GM19328 (cell line): ENCODE data around the gene TBC1D24.
"Not testable (repeated sequence)": the region's sequence is repeated elsewhere in the genome, so short reads cannot be mapped to it uniquely, and the experiment has no call there.

Experiments
- ATAC-seq: cut with Tn5 transposase; IDR thresholded peaks from one replicate; pipeline ENCODE4 v1.9.1; 2021; ENCODE audit warnings: mild to moderate bottlenecking, moderate library complexity; ENCODE audit not compliant: unreplicated experiment

The TBC1D24 gene

GRCh38 chr16:2474877-2475412, at the start of gene TBC1D24:
TBC1D24 (plus strand) TSS chr16:2475127; CDS start chr16:2496149, 21,022 bp downstream.
- peak; percentile 64 for ATAC-seq

GRCh38 chr16:2425825-2426430, 49.0 kb upstream of the TBC1D24 start:
- no peak for ATAC-seq

- ATAC-seq = no peak
Measured at GRCh38 chr16:2426941-2427361, 48.0 kb upstream of the TBC1D24 start.

GRCh38 chr16:2427526-2427925, 47.4 kb upstream of the TBC1D24 start:
- ATAC-seq = no peak

DNA sequence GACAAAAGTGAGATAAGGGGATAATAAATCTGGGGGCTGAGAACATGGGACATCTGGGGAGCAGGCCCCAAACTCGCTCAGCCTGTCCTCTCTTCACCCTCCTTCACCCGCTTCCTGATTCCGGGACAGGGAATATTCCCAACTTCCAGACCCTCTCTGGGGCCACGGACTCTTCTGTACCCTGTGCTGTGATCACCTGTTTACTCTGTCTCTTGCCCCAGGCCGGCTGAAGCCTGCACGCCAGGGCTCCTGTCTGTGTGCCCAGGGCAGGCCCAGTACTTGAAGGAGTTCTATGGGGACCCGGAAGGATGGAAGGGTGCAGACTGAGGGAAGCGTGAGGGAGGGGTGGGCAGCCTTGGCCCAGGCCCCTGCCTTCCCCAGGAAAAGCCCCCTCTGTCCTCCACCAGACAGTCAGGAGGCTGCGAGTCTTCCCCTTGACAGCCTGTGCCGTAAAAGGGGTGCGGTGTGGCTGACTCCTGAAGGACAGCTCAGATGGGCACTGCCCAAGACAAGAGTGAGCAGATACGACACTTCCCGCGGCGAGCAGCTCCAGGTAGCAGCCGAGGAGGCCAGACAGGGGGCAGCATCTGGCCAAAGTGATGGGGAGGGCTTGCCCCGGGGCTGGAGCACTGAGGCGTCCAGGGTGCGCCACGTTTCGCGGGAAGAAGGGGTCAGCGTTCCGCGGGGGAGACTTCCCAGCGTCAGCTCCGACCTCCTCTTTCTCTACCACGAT, 46.7 kb upstream of the TBC1D24 start:
- no peak for ATAC-seq

DNA sequence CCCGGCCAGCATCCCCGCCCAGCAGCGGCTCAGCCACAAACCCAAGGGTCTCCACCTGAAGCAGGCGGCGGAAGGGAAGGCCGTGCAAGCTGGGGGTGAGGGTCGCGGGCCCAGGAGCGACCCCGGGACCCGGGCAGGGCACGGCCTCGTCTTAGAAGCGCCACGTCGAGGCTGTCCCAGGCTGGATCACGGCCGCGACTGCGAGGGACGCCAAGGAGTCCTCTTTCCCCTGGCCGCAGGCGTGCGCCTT, 46.2 kb upstream of the TBC1D24 start:
- no peak for ATAC-seq

GRCh38 chr16:2429034-2429770, 45.7 kb upstream of the TBC1D24 start, which contains the start of gene CCNF:
CCNF (plus strand) TSS chr16:2429447; CDS start chr16:2429482, 35 bp downstream.
- peak; percentile 73 for ATAC-seq

DNA sequence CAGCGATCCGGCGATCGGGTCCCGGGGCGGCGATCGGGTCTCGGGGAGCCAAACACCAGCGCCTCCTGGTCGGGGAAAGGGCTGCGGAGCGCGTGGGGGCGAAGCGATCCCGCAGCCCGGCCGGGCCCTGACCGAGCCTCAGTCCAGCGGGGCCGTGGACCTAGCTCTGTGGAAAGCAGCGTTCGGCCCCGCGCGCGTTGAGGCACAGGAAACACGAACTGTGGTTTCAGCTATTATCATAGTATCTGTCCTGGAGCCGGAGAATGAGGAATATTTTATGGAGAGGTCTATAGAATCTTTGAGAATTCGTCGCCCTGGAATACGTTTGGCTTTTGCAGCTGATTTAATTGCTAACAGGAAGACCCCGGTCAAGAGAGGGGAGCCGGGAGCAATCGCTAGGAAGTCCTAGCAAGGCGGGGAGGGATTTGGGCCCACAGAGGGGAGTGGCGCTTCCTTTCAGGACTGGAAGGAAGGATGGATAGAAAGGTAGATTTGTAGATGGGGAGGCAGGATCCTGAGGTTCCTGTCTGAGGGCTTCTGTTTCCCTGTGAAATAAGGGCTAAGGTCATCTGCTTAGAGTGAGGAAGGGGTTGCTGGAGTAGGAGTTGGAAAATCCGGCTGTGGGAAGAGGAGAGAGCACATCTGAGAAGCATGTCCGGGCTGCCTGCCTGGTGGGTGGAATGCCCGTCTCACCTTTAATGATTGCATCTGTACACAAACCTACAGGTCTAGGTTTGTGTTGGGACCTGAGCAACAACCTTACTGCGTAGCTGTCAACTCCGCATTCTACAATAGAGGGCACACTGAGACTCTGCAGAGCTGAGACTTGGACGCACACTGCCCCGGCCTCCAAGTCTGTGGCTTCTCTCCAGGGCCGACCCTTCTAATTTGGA, 44.9 kb upstream of the TBC1D24 start:
- ATAC-seq = no peak

DNA sequence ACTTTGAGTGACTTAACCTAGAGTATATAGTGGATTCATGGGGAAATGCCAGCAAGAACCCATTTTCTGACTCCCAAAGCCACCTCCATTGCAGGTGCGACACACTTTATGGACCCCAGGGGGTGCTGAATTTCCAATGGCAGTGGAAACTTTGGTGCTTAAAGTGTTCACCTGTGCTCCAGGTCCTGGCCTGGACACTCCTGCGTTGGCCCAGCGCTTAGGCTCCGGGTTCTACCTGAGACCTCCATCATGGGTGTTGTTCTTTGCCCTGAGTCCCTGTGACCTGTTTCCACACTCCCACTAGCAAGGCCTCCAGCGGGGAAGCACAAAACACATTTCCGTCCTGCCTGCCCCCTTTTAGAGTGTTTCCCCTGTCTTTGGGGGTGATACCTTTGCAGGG, 42.6 kb upstream of the TBC1D24 start:
- ATAC-seq = no peak

GRCh38 chr16:2432801-2433505, 42.0 kb upstream of the TBC1D24 start:
- no peak for ATAC-seq

- not testable (repeated sequence) for ATAC-seq
Measured at GRCh38 chr16:2435236-2435635, 39.7 kb upstream of the TBC1D24 start.

- ATAC-seq = no peak
Measured at GRCh38 chr16:2436110-2436509, 38.8 kb upstream of the TBC1D24 start.

DNA sequence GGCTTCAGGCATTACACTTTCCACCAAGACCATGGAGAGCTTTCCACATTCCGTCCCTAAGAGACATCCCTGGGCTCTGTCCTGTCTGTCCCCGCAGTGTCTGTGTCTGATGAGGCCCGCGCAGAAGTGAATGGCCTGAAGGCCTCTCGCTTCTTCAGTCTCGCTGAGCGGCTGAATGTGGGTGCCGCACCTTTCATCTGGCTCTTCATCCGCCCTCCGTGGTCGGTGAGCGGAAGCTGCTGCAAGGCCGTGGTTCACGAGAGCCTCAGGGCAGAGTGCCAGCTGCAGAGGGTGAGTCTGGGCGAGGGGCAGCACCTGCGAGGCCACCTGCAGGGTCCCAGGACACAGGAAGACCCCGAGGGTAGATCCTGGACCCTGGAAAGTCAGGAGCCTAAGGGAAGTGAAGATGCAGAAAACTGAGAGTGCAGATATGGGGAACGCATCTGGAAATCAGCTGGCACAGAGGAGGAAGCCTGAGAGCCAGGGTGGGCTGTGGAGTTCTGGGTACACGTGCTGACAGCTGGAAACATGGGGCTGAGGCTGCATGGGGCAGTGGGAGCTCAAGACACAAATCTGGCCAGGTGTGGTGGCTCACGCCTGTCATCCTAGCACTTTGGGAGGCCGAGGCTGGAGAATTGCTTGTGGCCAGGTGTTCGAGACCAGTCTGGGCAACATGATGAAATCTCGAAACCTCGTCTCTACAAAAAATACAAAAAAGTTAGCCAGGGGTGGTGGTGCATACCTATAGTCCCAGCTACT, 37.7 kb upstream of the TBC1D24 start:
- no peak for ATAC-seq

- ATAC-seq = no peak
Measured at GRCh38 chr16:2438121-2438520, 36.8 kb upstream of the TBC1D24 start.

DNA sequence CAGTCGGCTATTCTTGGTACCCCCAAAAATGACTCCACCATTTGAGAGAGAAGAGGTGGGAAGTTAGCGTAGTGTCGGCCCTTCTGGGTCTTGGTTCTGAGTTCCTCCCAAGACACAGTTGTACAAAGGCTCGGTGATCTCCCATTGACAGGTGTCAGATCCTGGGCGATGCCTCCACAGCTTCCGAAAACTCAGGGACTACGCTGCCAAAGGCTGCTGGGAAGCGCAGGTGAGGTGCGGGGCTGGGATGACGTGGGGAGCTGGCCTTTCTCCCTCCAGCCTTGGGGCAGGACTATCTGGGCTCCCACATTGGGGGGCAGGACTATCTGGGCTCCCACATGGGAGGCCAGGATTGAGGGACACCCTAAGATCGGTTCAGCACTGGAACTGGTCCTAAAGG, 35.3 kb upstream of the TBC1D24 start:
- no peak for ATAC-seq

- ATAC-seq = not testable (repeated sequence)
Measured at GRCh38 chr16:2441143-2441804, 33.7 kb upstream of the TBC1D24 start.

GRCh38 chr16:2443555-2443954, 31.4 kb upstream of the TBC1D24 start:
- ATAC-seq = no peak

DNA sequence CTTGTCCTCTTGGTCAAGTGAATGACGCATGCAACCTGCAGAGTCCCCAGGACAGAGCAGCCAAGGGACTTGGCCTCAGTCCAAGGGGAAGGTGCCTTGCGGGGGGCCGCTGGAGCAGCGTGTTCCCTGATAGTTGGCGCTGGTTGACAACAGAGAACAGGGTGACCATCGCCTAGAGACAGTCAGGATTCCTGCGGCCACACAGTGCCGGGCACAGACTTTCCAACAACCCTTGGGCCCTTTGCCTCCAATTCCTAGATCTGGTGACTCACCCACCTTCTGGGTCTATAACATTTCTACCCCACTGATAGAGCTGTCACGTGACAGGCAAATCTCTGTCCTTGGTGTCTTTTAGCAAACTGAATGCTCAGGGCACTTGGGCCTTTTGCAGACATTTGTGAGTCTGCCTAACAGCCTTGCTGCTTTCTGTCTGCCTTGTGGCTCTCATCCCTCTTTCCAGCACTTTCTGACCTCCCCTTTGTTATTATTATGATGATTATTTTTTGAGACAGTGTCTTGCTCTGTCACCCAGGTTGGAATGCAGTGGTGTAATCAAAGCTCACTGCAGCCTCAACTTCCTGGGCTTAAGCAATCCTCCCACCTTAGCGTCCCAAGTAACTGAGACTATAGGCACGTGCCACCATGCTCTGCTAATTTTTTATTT, 26.9 kb upstream of the TBC1D24 start:
- no peak for ATAC-seq
